GM21515 (cell line): ENCODE data around the gene BNIP3.
"Not testable (repeated sequence)": the region's sequence is repeated elsewhere in the genome, so short reads cannot be mapped to it uniquely, and the experiment has no call there.

Experiments
- ATAC-seq: cut with Tn5 transposase; IDR thresholded peaks from one replicate; pipeline ENCODE4 v1.9.1; 2021; ENCODE audit not compliant: unreplicated experiment

The BNIP3 gene

GRCh38 chr10:131954356-131954965 lies 27.3 kb downstream of the BNIP3 start:
- ATAC-seq, result no peak

- not testable (repeated sequence) for ATAC-seq
These were observed 31.8 kb downstream of the BNIP3 start for GRCh38 chr10:131949908-131950307.

- no peak for ATAC-seq
These were observed 32.5 kb downstream of the BNIP3 start for GRCh38 chr10:131949041-131949862.

- no peak for ATAC-seq
These were observed 33.2 kb downstream of the BNIP3 start for GRCh38 chr10:131948501-131948900.

GRCh38 chr10:131947631-131948347 lies 33.9 kb downstream of the BNIP3 start:
- ATAC-seq, result no peak

GRCh38 chr10:131946880-131947279 lies 34.8 kb downstream of the BNIP3 start:
- no peak for ATAC-seq

GRCh38 chr10:131946321-131946751 lies 35.4 kb downstream of the BNIP3 start:
- ATAC-seq, result no peak

GRCh38 chr10:131944976-131945695 lies 36.6 kb downstream of the BNIP3 start:
- no peak for ATAC-seq

- ATAC-seq, result no peak
These were observed 37.3 kb downstream of the BNIP3 start for GRCh38 chr10:131944412-131944811.

GRCh38 chr10:131943021-131943814 lies 38.5 kb downstream of the BNIP3 start:
- no peak for ATAC-seq

- no peak for ATAC-seq
These were observed 39.3 kb downstream of the BNIP3 start for GRCh38 chr10:131942455-131942854.

- no peak for ATAC-seq
These were observed 43.0 kb downstream of the BNIP3 start for GRCh38 chr10:131938681-131939080.

- no peak for ATAC-seq
These were observed 43.9 kb downstream of the BNIP3 start for GRCh38 chr10:131937836-131938235.

GRCh38 chr10:131936736-131937135 lies 45.0 kb downstream of the BNIP3 start:
- no peak for ATAC-seq

GRCh38 chr10:131936294-131936693 lies 45.4 kb downstream of the BNIP3 start:
- no peak for ATAC-seq

GRCh38 chr10:131935260-131935659 lies 46.5 kb downstream of the BNIP3 start:
- ATAC-seq, result no peak

- no peak for ATAC-seq
These were observed 47.0 kb downstream of the BNIP3 start for GRCh38 chr10:131934769-131935168.

GRCh38 chr10:131933696-131934086 lies 48.0 kb downstream of the BNIP3 start:
- ATAC-seq, result no peak

- no peak for ATAC-seq
These were observed 48.6 kb downstream of the BNIP3 start for GRCh38 chr10:131933016-131933695.

- no peak for ATAC-seq
These were observed 49.7 kb downstream of the BNIP3 start for GRCh38 chr10:131931981-131932380.
